ENCODE measurements around the gene CDH23.

GRCh38 chr10:71815515-71816130 is 418.9 kb downstream of the CDH23 start:
- TF ChIP-seq CTCF (conservative IDR thresholded peaks at IDR 0.05; ENCODE audit: low read length) (no peak), EZH2phosphoT487 (IDR thresholded peaks at IDR 0.05; ENCODE audit: borderline replicate concordance) (no peak)

Measured in Loucy (cell line).